HL-60 (cell line): ENCODE measurements around the gene NAIF1.

Experiments used
- DNase-seq, 2 experiments: peaks; one replicate each; pipeline ENCODE4 v3.0.0-alpha.2; 2010 to 2020; ENCODE audit warnings: low read depth in 1 of 2, low spot score in 1 of 2
- H3K27ac ChIP-seq: fragments of 250-450 bp; sonication (Bioruptor Pico); replicated peaks from 2 replicates; pipeline ENCODE4 v1.5.1; 2020; ENCODE audit warnings: mild to moderate bottlenecking, moderate library complexity
- H3K27me3 ChIP-seq: fragments of 250-450 bp; sonication (Bioruptor Pico); 2 replicates; pipeline ENCODE4 v1.5.1; 2021; ENCODE audit warnings: mild to moderate bottlenecking, moderate library complexity; ENCODE audit not compliant: insufficient read depth, poor library complexity, severe bottlenecking
- H3K4me3 ChIP-seq: replicated peaks from 2 replicates; pipeline ENCODE4 v1.5.1; 2011; ENCODE audit warnings: mild to moderate bottlenecking, control low read depth, low read length; ENCODE audit not compliant: insufficient read depth
- CTCF ChIP-seq: IDR thresholded peaks from one replicate; pipeline ENCODE4 v1.5.1; 2011; ENCODE audit warnings: low read length, control low read depth, inconsistent platforms; ENCODE audit not compliant: insufficient read depth
- GABPA ChIP-seq: IDR thresholded peaks from 2 replicates; pipeline ENCODE4 v1.6.1; 2012; ENCODE audit warnings: low read depth
- POLR2AphosphoS5 ChIP-seq: IDR thresholded peaks from 2 replicates; pipeline ENCODE4 v1.6.1; 2012; ENCODE audit warnings: low read depth
- REST ChIP-seq: IDR thresholded peaks from 2 replicates; pipeline ENCODE4 v1.6.1; 2012; ENCODE audit warnings: low read depth; ENCODE audit not compliant: insufficient replicate concordance
- SPI1 ChIP-seq: IDR thresholded peaks from 2 replicates; pipeline ENCODE4 v1.6.1; 2012; ENCODE audit warnings: low read depth, mild to moderate bottlenecking, borderline replicate concordance

NAIF1 gene

GRCh38 chr9:128106940-128107467, 39.9 kb upstream of the NAIF1 start:
- TF ChIP-seq GABPA (no peak), SPI1 (no peak), CTCF (no peak), POLR2AphosphoS5 (no peak), REST (no peak)
- Histone ChIP-seq H3K27me3 (no peaks in the 10 kb centered on the region), H3K27ac (no peak overlapping the region), H3K4me3 (no peak overlapping the region)
- DNase-seq = no peak

- Histone ChIP-seq H3K27ac (no peak overlapping the region), H3K4me3 (no peak overlapping the region), H3K27me3 (no peaks in the 10 kb centered on the region)
- DNase-seq = no peak
- TF ChIP-seq SPI1 = no peak
- no peak for TF ChIP-seq REST
- no peak for TF ChIP-seq GABPA
- TF ChIP-seq POLR2AphosphoS5 = no peak
- no peak for TF ChIP-seq CTCF
Measured at GRCh38 chr9:128106181-128106939, 39.2 kb upstream of the NAIF1 start.

DNA sequence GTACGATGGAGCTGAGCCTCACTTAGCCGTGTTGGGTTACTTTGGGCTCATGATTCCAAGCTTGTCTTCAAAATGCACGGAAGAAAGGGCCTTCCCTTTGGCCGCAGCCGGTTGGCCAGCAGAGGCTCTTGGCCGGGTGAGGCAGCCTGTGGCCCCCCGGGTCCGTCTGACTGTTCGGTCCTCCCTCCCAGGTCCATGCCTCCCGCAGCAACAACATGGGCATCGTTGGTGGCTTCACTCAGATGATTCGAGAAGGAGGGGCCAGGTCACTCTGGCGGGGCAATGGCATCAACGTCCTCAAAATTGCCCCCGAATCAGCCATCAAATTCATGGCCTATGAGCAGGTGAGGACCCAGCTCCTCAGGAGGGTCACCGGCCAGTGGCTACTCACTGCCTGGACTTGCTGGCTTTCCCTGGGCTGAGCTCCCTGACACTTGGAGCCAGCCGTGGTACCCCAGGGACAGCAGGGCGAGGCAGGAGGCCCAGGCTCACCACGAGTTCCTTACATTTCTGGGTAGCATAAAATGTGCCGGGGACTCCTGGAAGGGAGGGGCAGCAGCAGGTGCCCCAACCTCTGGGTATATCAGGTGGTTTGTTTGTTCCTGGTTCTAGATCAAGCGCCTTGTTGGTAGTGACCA, 38.5 kb upstream of the NAIF1 start:
- DNase-seq = no peak
- Histone ChIP-seq H3K27ac (no peak overlapping the region), H3K4me3 (no peak overlapping the region), H3K27me3 (no peaks in the 10 kb centered on the region)
- TF ChIP-seq GABPA = no peak
- TF ChIP-seq SPI1 = no peak
- TF ChIP-seq POLR2AphosphoS5 = no peak
- no peak for TF ChIP-seq REST
- TF ChIP-seq CTCF = no peak
